HG03354 (cell line): ENCODE data around the gene QSOX2.

Experiments
- ATAC-seq: cut with Tn5 transposase; IDR thresholded peaks from one replicate; pipeline ENCODE4 v1.9.1; 2021; ENCODE audit warnings: mild to moderate bottlenecking; ENCODE audit not compliant: unreplicated experiment, poor library complexity, severe bottlenecking

QSOX2 gene

GRCh38 chr9:136181784-136182419 lies 63.7 kb downstream of the QSOX2 start:
- ATAC-seq = no peak

DNA sequence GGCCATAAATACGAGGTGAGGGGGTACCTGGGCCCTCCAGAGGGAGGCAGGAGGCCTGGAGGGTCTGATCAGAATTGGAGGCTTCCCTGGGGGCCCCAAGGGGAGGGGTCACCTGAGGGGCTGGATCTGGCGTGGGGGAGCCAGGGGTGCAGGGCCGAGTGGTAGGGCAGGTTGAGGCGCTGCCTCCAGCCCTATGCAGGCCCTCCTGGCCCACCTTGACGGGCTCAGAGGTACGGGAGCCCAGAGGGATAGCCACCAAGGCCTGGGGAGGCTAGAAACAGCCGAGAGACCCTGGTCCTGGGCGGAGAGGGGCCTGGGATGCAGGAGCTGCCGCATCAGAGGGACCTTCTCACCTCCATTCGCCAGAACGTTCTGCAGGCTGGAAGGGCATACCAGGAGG lies 65.0 kb downstream of the QSOX2 start:
- ATAC-seq = no peak

- ATAC-seq = no peak
These were observed 65.9 kb downstream of the QSOX2 start for GRCh38 chr9:136179761-136180160.

DNA sequence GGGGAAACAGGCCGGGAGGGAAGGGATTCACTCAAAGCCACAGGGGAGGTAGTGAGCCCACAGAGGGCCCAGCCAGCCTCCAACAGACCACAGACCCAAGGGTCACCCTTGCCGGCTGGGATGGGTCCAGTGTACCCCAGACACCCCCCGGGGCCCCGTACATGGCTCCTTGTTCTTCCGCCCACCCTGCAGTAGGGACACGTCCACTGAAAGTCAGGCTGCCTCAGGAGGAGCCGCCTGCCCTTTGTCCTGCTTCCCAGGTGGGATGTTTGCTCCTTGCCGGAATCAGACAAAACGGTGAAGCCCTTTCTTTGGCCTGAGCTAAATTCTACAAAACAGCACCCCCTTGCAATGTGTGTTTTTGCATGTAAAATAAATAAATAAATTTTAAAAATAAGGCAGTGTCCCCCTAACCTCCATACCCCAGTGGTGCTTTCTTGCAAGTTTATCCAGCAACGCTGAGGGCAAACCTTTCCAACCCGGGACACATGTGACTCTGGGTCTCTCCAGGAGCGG lies 66.5 kb downstream of the QSOX2 start:
- ATAC-seq = no peak

DNA sequence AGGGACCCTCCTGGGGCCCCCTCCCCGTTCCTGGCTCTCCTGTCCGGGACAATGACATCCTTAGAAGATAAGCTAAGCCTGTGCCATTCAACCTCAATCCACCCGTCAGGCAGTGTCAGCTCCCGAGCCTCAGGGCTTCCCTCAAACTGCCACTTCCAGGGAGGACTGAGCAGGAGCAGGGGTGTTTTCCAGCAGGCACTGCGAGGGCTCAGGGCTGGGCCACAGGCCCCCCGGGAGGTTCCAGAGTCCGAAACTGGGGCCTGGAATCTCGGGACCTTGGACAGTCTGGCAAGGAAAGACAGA lies 66.9 kb downstream of the QSOX2 start:
- no peak for ATAC-seq

- no peak for ATAC-seq
These were observed 67.4 kb downstream of the QSOX2 start for GRCh38 chr9:136178061-136178772.

GRCh38 chr9:136177224-136177623 lies 68.4 kb downstream of the QSOX2 start:
- ATAC-seq = no peak

DNA sequence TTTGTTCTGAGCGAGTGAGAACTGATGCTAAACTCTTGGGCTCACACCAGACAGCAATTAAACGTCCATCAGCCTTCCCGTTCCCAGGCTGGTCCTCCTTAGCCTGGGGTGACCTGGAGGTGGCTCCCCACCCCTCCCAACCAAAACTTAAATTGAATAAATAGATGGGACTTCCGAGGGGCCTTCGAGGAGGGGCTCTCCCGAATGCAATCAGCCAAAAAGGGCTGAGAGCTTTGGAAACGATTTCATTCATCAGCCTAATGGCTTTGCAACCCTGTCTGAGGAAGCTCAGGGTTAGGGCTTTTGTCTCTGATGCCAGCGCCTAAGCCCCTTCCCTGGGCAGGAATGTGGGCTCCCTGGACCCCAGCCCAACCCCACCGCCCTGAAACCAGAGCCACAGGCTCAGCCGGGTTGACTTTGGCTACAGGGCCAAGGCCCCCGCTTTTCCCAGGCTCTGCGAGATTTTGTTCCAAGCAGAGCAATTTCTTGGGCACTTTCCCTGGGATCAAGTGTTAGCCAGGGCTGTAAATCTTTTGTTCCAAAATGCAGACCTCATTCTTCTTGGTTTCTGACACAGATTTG lies 69.9 kb downstream of the QSOX2 start:
- ATAC-seq = no peak

DNA sequence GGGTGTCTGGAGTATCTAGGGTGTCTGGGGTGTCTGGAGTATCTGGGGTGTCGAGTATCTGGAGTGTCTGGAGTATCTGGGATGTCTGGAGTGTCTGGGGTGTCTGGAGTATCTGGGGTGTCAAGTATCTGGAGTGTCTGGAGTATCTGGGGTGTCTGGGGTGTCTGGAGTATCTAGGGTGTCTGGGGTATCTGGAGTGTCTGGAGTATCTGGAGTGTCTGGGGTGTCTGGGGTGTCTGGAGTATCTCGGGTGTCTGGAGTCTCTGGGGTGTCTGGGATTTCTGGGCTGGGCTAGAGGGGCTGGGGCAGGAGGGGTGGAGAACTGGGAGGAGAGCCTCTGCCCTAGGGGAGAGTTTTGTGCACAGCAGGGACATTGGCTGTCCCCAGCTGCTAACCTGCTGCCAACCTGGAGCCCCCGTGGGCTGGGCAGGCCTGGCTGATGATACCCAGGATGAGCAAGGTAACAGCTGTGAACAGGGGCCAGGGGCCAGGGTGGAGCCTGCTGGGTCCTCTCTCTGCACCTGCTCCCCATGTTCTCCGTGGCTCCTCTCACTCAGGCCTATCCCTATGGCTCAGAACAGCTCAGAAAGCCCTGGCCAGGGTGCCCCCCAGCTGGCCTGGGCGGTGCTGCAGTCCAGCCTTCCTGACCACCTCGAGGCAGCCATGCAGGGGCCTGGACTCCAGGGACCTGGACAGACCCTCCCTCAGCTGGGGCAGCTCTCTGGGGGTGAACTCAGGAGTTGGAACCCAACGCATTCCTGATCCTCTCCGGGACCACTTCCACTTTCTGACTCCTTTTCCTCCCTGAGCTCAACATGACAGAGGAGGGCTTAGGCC lies 70.6 kb downstream of the QSOX2 start:
- no peak for ATAC-seq

DNA sequence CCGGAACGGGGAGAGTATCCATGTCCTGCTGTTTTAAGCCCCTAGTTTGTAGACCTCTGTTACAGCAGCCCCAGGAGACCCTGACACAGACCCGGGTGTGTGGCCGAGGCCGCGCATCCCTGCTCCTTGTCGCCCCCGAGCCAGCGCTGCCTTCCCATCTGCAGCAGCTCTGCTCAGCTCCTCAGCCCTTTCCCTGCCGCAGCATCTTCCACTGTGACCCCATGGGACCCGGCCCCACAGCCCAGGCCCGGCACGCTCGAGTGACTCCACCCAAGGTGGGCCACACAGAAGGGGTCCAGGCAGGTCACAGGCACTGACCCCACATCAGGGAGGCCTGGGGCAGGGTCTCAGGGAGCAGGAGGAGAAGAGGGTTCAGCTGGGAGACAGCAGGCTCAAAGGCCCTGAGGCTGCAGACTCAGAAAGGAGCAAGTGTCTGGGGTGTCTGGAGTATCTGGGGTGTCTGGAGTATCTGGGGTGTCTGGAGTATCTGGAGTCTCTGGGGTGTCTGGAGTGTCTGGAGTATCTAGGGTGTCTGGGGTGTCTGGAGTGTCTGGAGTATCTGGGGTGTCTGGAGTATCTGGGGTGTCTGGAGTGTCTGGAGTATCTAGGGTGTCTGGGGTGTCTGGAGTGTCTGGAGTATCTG lies 71.8 kb downstream of the QSOX2 start:
- ATAC-seq = no peak

- no peak for ATAC-seq
These were observed 73.1 kb downstream of the QSOX2 start for GRCh38 chr9:136172412-136173079.

- no peak for ATAC-seq
These were observed 73.7 kb downstream of the QSOX2 start for GRCh38 chr9:136171801-136172411.

GRCh38 chr9:136171009-136171800 lies 74.4 kb downstream of the QSOX2 start:
- no peak for ATAC-seq

DNA sequence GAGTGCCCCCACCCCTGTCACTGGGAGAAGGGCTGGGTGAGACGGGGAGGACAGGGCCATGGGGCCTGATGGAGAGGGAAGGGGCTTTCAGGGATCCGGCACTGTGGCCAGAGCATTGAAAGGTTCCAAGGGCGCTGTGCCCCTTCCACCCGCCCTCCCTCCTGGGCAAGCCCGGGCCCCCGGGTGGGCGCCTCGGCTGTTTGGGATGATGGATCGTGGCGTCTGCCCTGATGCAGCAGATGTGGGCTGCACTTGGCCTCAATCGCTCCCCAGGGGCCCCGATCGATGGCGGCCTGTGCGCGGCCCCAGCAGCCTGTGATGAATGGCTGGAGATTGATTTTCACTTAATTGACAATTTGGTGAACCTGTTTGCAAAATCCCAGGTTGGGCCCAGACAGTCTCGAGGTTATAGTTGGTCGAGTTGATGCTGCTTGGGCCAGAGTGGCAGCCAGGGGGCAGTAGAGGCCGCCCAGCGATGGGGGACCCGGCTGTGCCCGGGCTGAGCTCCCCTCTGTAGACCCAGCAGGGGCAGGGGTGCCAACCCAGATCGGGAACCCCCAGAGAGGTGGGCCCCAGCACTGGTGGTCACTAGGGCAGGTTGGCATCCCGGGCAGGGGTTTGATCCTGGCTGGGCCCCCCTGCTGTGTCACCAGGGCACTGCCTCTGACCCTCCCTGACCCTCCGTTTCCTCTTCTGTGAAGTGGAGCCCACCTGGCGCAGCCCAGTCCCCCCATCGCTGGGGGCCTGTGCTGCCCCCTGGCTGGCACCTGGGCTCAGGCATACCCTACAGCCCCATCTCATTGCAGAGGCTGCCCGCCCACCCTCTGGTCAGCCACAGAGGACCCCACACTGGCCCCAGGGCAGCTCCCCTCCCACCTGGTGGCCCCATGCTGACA lies 75.4 kb downstream of the QSOX2 start:
- no peak for ATAC-seq

- no peak for ATAC-seq
These were observed 76.1 kb downstream of the QSOX2 start for GRCh38 chr9:136169495-136169894.

DNA sequence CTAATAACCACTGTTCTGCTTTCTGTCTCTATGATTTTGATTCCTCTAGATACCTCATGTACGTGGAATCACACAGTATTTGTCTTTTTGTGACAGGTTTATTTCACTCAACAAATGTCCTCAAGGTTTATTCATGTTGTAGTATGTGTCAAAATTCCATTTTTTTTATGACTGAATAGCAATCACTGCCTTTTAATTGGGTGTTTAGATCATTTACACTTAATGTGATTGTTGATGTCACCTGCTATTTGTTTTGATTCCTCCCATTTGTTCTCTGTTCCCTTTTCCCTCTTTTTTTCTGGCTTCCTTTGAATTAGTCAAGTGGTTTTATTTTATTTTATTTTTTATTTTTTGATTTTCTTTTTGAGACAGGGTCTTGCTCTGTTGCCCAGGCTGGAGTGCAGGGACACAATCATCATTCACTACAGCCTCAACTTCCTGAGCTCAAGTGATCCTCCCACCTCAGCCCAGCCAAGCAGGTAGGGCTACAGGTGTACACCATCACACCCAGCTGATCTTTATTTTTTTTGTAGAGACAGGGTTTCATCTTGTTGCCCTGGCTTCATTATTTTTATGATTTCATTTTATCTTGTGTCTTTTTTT lies 82.3 kb downstream of the QSOX2 start:
- ATAC-seq = no peak
